Measurements from ENCODE around the gene FLNC.

FLNC gene

GRCh38 chr7:128805225-128805624, 25.0 kb upstream of the FLNC start:
- DNase-seq = no peak

- DNase-seq = no peak
These were observed 23.0 kb upstream of the FLNC start for GRCh38 chr7:128807191-128807590.

- DNase-seq = no peak
These were observed 20.8 kb upstream of the FLNC start for GRCh38 chr7:128809363-128809762.

GRCh38 chr7:128810473-128810872, 19.7 kb upstream of the FLNC start:
- DNase-seq = no peak

- no peak for DNase-seq
These were observed 19.2 kb upstream of the FLNC start for GRCh38 chr7:128810997-128811396.

GRCh38 chr7:128811631-128812430, 18.4 kb upstream of the FLNC start:
- no peak for DNase-seq

GRCh38 chr7:128812514-128813168, 17.6 kb upstream of the FLNC start:
- no peak for DNase-seq

DNA sequence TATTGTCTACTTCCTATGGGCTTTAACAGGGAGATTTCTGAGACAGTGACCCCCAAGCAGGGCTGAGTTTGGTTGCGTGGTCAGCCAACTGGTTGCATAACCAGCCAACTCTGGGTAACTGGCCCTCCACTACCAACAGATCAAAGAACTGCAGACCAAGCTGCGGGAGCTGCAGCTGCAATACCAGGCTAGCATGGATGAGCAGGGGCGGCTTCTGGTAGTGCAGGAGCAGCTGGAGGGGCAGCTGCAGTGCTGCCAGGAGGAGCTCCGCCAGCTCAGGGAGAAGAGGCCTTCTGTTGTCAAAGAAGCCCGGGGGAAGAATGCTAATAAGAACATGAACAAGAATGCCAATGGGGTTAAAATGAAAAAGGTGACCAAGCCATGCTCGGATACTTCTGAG, 15.7 kb upstream of the FLNC start:
- no peak for DNase-seq

- DNase-seq = no peak
These were observed 14.8 kb upstream of the FLNC start for GRCh38 chr7:128815289-128815942.

DNA sequence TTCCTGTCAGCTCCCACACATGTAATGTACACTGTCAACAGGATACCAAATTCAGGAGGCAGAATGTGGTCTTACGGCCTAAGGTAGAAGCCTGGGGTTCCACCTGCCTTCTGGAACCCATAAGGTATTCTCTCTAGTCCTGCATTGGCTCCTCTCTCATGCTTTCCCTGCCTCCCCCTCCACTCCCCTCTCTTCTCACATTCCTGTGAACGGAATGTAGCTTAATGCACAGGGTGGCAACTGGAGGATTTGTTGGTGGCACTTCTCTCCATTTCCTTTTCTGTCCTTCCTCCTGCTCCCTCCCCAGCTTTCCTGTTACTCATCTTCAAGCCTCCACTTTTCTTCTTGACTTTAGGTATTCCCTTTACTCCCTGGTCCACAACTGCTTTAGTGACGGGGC, 11.5 kb upstream of the FLNC start:
- DNase-seq = no peak

DNA sequence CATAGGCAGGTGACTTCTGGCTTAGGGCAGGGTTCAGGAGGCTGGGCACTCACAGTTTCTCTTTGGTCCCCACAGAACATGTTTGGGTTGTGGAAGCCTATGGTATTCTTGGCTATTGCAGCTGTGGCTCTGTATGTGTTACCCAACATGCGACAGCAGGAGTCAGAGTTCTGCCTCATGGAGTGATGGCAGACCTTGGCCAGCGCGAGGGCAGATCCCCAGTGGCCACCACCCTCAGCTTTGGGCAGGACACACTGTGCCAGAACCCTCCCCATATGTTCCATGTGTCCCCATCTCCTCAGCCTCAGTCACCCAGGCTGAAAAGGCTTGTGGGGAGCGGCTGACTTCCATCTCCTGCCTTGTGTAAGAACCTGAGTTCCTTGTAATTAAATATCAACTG, 8.5 kb upstream of the FLNC start:
- no peak for DNase-seq

DNA sequence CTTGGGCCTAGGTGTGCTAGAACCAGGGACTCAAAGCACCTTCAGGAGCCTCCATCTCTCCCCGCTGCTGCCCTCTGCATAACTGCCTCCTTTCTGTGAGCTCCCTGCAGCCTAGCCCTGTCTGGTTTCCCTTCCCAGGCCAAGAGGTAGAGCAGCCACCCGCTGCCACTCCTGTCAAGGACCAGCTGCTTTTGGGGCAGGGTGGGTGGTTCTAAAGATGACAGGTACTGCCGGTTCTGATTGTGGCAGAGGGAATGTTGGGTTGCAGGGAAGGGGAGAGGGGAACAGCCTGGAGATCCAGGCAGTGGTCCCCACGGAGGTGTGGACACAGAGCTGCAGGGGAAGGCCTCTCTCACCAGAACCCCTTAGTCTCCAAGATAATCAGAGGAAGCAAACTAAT, 3.7 kb upstream of the FLNC start:
- no peak for DNase-seq

DNA sequence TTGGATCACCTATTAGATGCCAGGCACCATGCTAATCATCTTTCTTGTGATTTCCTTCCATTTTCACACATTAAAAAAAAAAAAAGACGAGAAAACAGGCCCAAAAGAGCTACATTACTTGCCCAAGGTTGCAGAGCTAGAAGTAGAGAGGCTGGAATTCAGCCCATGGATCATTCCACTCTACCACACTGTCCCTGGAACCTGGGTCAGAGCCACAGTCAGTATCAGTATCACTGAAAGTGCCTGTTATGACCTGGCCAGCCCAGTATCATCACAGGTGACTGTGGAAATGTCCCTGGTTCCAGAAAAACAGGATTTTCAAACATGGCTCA, 3.3 kb upstream of the FLNC start:
- no peak for DNase-seq

DNA sequence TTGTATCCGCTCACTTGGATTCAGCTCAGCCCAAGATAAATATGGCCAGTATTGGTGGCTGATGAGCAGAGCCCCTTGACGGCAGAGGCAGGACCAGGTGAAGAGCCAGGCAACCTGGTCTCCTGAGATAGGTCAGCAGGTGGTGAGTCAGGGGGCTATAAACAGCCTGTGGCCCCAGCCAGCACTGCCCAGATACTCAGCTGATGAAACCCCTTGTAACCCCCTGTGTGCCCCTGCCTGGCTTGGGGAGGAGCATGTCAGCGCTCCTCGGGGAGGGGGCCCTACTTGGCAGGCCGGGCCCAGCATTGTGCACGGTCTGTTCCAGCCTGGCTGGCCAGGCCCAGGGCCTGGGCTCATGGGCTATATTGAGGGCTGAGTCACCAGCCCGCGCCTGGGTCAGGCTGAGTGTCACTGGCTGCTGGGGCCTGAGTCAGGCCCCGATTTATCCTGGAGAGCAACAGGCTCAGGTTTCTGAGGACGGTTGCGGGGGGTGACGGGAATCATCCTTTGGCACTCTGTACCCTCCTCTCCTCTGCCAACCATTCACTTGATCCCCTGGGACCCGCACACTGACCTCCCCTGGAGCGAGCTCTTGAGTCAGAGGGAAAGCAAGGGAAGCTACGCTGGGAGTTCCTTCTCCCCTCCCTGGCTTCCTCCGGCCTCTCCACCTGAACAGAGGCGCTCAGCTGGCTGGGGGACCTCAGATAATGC, 2.8 kb upstream of the FLNC start:
- DNase-seq = no peak

DNA sequence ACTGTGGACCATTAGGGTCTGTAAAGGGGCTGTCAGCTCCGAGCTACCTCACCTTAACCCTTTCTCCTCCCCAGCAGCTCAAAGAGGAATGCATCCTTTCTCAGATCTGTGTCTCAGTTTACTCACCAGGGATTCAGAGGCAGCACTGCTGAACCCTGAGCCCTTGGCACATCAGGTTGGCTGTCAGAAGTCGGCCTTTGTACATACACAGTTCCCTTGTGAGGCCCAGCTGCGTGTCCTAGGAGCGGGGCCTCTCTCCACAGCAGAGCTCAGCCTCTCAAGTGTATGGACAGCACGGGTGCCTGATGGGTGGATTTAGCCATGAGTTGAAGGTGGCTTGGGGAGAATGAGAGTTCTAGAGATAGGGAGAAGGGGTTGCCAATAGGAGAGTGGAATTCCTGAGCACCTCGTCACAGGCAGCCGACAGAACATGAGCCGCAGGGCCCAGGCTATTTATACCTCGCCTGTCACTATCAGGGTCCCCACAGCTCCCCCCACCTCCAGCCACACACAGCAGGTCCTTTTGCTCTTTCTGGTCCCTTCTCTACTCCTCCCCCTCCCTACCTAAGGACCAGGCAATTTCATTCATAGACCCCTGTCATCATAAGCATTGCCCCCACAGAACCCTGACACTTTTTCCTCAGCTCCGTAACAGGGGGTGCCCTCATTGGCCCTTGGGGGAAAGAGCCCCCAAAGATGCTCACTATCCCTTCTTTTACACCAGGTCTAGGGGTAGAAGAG, 2.1 kb upstream of the FLNC start:
- DNase-seq = no peak

DNA sequence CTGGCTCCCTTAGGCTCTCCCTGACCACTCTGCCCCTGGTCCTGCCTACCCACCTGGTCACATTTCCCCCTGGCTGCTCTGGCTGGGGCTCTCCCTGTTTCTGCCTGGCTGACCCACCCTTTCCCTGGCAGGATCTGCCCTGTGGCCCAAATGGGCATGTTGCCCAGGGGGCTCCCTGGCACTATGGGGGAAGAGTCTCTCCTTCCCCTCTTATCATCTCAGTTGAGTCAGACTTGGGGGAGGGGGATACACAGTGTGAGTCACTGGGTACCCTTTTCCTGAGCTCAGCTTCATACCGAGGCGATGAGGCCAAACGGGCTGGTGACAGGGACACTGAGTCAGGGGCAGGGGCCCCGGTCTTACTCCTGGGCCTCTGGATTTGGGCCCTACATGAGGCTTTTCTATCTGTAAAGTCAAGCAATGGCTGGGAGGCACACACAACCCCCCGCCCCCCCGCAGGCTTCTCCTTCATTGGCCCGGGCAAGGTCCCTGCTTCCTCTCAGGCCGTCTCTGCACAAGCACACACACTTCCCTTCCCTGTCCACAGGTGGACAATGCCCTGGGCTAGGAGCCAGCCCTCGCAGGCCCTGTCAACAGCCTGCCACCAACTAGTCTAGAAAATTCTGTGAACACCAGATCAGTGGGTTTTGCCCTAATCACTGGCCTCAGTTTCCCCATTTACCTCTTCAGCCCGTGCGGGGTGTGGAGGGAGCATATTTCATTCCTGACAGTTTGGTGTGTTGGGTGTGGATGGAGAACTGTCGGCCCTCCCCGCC, 627 bp upstream of the FLNC start:
- no peak for DNase-seq

- DNase-seq = no peak
These were observed 1.2 kb downstream of the FLNC start for GRCh38 chr7:128831178-128831993.

GRCh38 chr7:128831994-128832879, 2.0 kb downstream of the FLNC start:
- DNase-seq = no peak

DNA sequence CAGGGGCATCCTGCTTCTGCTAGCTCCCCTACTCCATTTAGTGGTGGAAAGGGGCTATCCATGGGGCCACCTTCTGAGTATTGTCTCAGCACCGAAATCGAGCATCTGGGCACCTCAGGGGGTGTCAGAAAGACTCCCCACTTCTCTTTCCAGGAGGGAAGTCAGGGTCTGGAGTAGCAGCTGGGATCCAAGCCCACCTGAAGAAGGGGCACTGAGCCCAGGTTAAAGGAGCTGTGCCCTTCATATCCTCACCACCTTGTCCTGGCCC, 2.6 kb downstream of the FLNC start:
- DNase-seq = no peak

GRCh38 chr7:128833148-128833945, 3.1 kb downstream of the FLNC start:
- DNase-seq = no peak

All from stimulated activated CD4-positive, alpha-beta T cell treated with anti-CD3 and anti-CD28 coated beads, Interleukin-4, amount 100 ng/mL, for 1 hour (primary cell).